ENCODE results near the gene GMPPA.

Gene GMPPA

DNA sequence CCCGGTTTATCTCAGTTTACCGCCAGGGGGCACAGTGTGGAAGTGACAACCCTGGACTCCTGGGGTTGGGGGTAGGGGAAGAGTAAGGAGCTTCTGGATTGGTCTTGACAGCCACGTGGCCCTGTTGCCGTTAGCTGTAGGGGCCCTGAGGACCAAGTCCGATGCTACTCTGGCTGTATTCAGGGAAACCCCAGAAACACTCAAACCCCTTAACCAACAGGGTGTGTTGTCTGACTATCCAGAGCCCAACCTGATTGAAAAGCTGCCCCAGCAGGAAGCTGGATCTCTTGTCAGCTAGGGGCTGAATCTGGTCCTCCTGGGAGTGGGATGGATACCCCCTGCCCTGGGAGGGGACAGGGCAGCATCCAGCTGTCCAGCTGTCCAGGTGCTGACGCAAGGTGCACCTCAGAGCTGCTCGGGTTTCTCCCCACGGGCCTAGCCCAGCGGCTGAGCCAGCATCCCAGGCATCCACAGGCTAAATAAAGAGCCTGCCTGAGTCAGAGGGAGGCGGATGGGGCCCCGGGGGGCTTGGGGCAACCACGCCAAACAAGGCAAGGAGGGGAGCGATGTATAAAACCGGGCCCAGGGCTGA, 3.1 kb upstream of the GMPPA start:
- H3K9me3 ChIP-seq (ENCODE audit: control insufficient read depth in 1 of 2, low read length in 2 of 2): no peaks in the 10 kb centered on the region
- H3K4me1 ChIP-seq (ENCODE audit: control insufficient read depth in 1 of 2, insufficient read depth in 2 of 2, low read length in 2 of 2): peaks cover 24 to 36% of the 10 kb centered on the region in 2 donors
- H3K4me3 ChIP-seq (ENCODE audit: low read depth in 1 of 2, low read length in 2 of 2): no peak overlapping the region
- no peak overlapping the region for H3K9ac ChIP-seq (ENCODE audit: low read depth in 1 of 2, low read length in 2 of 2)
- peaks cover 42 to 45% of the 10 kb centered on the region in 2 donors for H3K27me3 ChIP-seq (ENCODE audit: control insufficient read depth in 1 of 2, insufficient read depth in 2 of 2, low read length in 2 of 2)
- no peaks in the 10 kb centered on the region for H3K36me3 ChIP-seq (ENCODE audit: control insufficient read depth in 1 of 2, insufficient read depth in 2 of 2, low read length in 2 of 2)
- H3K27ac ChIP-seq (ENCODE audit: low read depth, low read length): no peak overlapping the region

DNA sequence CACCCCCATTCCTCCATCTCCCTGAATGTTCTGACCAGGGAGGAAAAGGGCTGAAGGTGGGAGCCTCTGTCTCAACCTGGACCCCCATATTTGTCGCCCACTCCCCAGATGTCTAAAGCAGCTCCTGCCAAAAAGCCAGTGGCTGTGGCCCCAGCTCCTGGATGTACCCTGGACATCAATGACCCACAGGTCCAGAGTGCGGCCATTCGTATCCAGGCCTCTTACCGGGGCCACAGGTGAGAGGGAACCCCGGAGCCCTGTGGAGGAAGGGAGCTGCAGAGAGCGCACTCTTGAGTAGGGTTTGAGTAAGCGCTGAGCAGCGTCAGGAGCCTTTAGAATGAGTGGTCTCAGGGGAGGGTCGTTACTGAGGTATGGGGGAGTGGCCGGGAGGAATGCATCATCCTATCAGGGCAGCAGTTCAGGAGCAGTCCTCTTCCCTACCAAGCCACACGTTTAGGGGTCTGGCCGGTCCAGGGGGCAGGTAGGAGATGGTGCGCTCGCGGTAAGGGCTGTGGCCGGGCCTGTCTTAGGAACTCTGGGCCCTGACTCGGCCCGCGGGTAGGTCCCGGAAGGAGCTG, 2.4 kb upstream of the GMPPA start:
- no peak overlapping the region for H3K4me3 ChIP-seq (ENCODE audit: low read depth in 1 of 2, low read length in 2 of 2)
- H3K27ac ChIP-seq (ENCODE audit: low read depth, low read length): no peak overlapping the region
- H3K4me1 ChIP-seq (ENCODE audit: control insufficient read depth in 1 of 2, insufficient read depth in 2 of 2, low read length in 2 of 2): peaks cover 24 to 36% of the 10 kb centered on the region in 2 donors
- no peak overlapping the region for H3K9ac ChIP-seq (ENCODE audit: low read depth in 1 of 2, low read length in 2 of 2)
- no peaks in the 10 kb centered on the region for H3K9me3 ChIP-seq (ENCODE audit: control insufficient read depth in 1 of 2, low read length in 2 of 2)
- H3K36me3 ChIP-seq (ENCODE audit: control insufficient read depth in 1 of 2, insufficient read depth in 2 of 2, low read length in 2 of 2): no peaks in the 10 kb centered on the region
- peaks cover 42 to 45% of the 10 kb centered on the region in 2 donors for H3K27me3 ChIP-seq (ENCODE audit: control insufficient read depth in 1 of 2, insufficient read depth in 2 of 2, low read length in 2 of 2)

DNA sequence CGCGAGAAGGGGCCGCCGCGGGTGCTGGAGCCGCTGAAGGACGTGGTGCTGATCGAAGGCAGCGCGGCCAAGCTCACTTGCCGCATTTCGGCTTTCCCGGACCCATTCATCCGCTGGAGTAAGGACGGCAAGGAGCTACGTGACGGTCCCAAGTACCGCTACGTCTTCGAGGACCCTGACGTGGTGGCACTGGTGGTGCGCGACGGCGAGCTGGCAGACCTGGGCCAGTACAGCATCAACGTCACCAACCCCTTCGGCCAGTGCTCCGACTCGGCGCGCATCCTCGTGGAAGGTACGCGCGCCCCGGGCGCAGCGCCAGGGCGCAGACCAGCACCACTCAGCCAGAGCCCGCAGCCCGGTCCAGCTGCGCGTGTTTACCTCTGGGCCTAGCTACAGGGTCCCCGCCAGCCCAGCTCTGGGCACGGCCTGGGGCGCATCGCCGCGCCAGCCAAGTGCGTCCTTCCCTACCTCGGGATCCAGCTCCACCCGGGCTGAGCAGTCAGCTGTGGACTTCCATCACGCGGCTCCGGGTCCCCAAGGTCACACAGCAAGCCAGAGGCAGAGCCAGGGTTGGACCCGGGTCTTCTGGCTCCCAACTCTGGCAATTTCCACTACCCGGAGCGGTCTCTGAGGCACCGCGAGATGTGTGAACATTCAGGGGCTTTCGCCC, 1.7 kb upstream of the GMPPA start:
- no peak overlapping the region for H3K9ac ChIP-seq (ENCODE audit: low read depth in 1 of 2, low read length in 2 of 2)
- no peaks in the 10 kb centered on the region for H3K9me3 ChIP-seq (ENCODE audit: control insufficient read depth in 1 of 2, low read length in 2 of 2)
- peaks cover 0 to 2% of the 10 kb centered on the region in 2 donors for H3K36me3 ChIP-seq (ENCODE audit: control insufficient read depth in 1 of 2, insufficient read depth in 2 of 2, low read length in 2 of 2)
- H3K27me3 ChIP-seq (ENCODE audit: control insufficient read depth in 1 of 2, insufficient read depth in 2 of 2, low read length in 2 of 2): peaks cover 42 to 45% of the 10 kb centered on the region in 2 donors
- no peak overlapping the region for H3K27ac ChIP-seq (ENCODE audit: low read depth, low read length)
- H3K4me3 ChIP-seq (ENCODE audit: low read depth in 1 of 2, low read length in 2 of 2): peak overlapping the region; percentile 84 to 95
- H3K4me1 ChIP-seq (ENCODE audit: control insufficient read depth in 1 of 2, insufficient read depth in 2 of 2, low read length in 2 of 2): peaks cover 24 to 36% of the 10 kb centered on the region in 2 donors

DNA sequence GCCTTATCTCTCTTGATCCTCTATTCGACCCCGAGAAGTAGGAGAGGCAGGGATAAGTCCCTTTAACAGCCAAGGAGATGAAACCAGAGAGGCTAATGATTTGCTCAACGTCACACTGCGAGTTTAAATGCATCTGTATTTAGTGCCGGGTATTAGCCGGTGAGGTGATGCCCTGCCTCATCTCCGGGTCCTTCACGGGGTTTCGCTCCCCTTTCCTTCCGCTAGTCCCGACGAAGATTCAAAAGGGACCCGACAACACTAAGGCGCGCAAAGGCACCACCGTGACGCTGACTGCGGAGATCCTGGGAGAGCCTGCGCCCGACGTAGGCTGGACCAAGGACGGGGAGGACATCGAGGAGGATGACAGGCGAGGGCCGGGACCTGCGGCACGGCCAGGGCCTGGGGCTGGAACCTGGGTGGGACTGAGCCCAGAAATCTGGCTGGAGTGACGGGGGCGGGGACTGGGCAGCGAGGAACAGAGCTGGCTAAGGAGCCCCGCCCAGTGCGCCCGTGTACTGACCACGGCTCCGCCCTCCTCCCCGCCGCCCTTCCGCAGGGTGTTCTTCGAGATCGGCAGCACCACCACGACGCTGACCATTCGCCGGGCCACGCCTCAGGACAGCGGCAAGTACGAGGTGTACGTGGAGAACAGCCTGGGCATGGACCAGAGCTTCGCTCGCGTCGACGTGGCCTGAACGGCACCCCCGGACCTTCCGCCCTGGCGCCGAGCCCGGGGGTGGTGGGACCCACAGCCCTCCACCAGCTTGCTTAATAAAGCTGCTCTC, 1.0 kb upstream of the GMPPA start:
- Histone ChIP-seq H3K36me3 (ENCODE audit: control insufficient read depth in 1 of 2, insufficient read depth in 2 of 2, low read length in 2 of 2) (peaks cover 2 to 4% of the 10 kb centered on the region in 2 donors), H3K9ac (ENCODE audit: low read depth in 1 of 2, low read length in 2 of 2) (peak overlapping the region; percentile 86 to 99), H3K4me3 (ENCODE audit: low read depth in 1 of 2, low read length in 2 of 2) (peak overlapping the region; percentile 84 to 95), H3K27ac (ENCODE audit: low read depth, low read length) (peak overlapping the region; percentile 88), H3K4me1 (ENCODE audit: control insufficient read depth in 1 of 2, insufficient read depth in 2 of 2, low read length in 2 of 2) (peaks cover 24 to 36% of the 10 kb centered on the region in 2 donors), H3K9me3 (ENCODE audit: control insufficient read depth in 1 of 2, low read length in 2 of 2) (no peaks in the 10 kb centered on the region), H3K27me3 (ENCODE audit: control insufficient read depth in 1 of 2, insufficient read depth in 2 of 2, low read length in 2 of 2) (peaks cover 42 to 45% of the 10 kb centered on the region in 2 donors)

DNA sequence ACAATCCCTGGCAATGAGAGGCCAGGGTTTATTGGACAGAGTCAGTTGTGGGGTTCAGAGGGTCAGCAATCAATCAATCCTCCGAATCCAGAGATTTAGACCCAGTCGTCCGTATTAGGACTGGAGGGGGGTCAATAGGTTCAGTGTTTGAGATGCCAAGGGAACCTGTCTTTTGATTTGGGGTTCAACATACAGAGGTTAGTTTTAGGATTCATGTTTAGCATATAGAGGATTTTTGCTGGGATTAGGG, 292 bp downstream of the GMPPA start:
- Histone ChIP-seq H3K27me3 (ENCODE audit: control insufficient read depth in 1 of 2, insufficient read depth in 2 of 2, low read length in 2 of 2) (peaks cover 32 to 38% of the 10 kb centered on the region in 2 donors), H3K9ac (ENCODE audit: low read depth in 1 of 2, low read length in 2 of 2) (peak overlapping the region; percentile 81 to 99), H3K27ac (ENCODE audit: low read depth, low read length) (peak overlapping the region; percentile 60), H3K4me1 (ENCODE audit: control insufficient read depth in 1 of 2, insufficient read depth in 2 of 2, low read length in 2 of 2) (peaks cover 24 to 36% of the 10 kb centered on the region in 2 donors), H3K36me3 (ENCODE audit: control insufficient read depth in 1 of 2, insufficient read depth in 2 of 2, low read length in 2 of 2) (peaks cover 5 to 14% of the 10 kb centered on the region in 2 donors), H3K4me3 (ENCODE audit: low read depth in 1 of 2, low read length in 2 of 2) (peak overlapping the region; percentile 84 to 95), H3K9me3 (ENCODE audit: control insufficient read depth in 1 of 2, low read length in 2 of 2) (no peaks in the 10 kb centered on the region)

DNA sequence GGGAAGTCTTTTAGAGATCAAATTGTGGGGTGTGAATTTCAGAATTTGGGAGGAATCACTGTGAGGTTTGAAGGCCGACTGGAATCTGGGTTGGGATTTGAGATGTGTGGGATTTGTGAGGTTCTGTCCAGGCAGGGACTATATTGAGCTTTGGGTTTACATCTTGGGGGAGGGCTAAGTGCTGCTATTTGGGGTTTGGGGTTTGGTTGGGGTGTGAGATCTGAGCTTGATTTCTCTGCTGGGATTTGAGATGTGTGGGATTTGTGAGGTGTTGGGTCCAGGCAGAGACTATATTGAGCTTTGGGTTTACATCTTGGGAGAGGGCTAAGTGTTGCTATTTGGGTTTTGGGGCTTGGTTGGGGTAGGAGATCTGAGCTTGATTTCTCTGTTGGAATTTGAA, 864 bp downstream of the GMPPA start:
- peaks cover 9 to 20% of the 10 kb centered on the region in 2 donors for H3K36me3 ChIP-seq (ENCODE audit: control insufficient read depth in 1 of 2, insufficient read depth in 2 of 2, low read length in 2 of 2)
- no peaks in the 10 kb centered on the region for H3K9me3 ChIP-seq (ENCODE audit: control insufficient read depth in 1 of 2, low read length in 2 of 2)
- H3K4me1 ChIP-seq (ENCODE audit: control insufficient read depth in 1 of 2, insufficient read depth in 2 of 2, low read length in 2 of 2): peaks cover 24 to 36% of the 10 kb centered on the region in 2 donors
- peaks cover 27 to 33% of the 10 kb centered on the region in 2 donors for H3K27me3 ChIP-seq (ENCODE audit: control insufficient read depth in 1 of 2, insufficient read depth in 2 of 2, low read length in 2 of 2)
- no peak overlapping the region for H3K27ac ChIP-seq (ENCODE audit: low read depth, low read length)
- peak overlapping the region; percentile 81 to 99 for H3K9ac ChIP-seq (ENCODE audit: low read depth in 1 of 2, low read length in 2 of 2)
- peak overlapping the region; percentile 84 to 95 for H3K4me3 ChIP-seq (ENCODE audit: low read depth in 1 of 2, low read length in 2 of 2)

DNA sequence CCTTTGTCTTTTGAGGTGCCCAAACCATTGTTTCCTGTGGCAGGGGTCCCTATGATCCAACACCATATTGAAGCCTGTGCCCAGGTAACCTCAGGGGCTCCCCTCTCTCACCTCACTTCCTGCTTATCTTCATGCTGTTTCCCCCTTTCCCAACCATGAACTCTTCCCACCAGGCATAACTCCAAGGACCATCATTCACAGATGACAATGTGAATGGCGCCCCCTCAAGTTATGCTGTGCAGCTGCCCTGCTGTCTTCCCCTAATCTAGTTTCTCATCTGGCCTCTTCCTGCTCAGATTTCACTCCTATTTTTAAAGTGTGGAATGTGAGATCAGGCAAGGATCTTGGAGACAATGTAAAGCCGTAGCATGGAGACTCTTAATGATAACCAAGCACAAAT, 1.4 kb downstream of the GMPPA start:
- H3K27ac ChIP-seq (ENCODE audit: low read depth, low read length): no peak overlapping the region
- H3K27me3 ChIP-seq (ENCODE audit: control insufficient read depth in 1 of 2, insufficient read depth in 2 of 2, low read length in 2 of 2): peaks cover 23 to 27% of the 10 kb centered on the region in 2 donors
- no peaks in the 10 kb centered on the region for H3K9me3 ChIP-seq (ENCODE audit: control insufficient read depth in 1 of 2, low read length in 2 of 2)
- peaks cover 12 to 26% of the 10 kb centered on the region in 2 donors for H3K36me3 ChIP-seq (ENCODE audit: control insufficient read depth in 1 of 2, insufficient read depth in 2 of 2, low read length in 2 of 2)
- H3K9ac ChIP-seq (ENCODE audit: low read depth in 1 of 2, low read length in 2 of 2): peak overlapping the region in 1 of 2 donors; percentile 18
- H3K4me1 ChIP-seq (ENCODE audit: control insufficient read depth in 1 of 2, insufficient read depth in 2 of 2, low read length in 2 of 2): peaks cover 24 to 36% of the 10 kb centered on the region in 2 donors
- peak overlapping the region in 1 of 2 donors; percentile 95 for H3K4me3 ChIP-seq (ENCODE audit: low read depth in 1 of 2, low read length in 2 of 2)

DNA sequence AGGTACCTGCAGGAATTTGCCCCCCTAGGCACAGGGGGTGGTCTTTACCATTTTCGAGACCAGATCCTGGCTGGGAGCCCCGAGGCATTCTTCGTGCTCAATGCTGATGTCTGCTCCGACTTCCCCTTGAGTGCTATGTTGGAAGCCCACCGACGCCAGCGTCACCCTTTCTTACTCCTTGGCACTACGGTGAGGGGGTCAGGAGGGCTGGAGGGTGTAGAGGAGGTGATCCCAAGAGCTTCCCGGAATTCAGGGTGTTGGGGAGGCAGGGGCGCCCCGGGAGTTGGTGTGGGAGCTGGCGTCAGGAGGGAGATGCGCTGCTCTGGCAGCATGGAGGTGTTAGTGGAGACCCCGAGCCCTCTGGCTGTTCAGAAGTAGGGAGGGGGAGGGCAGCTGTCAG, 3.2 kb downstream of the GMPPA start:
- peaks cover 23 to 25% of the 10 kb centered on the region in 2 donors for H3K4me1 ChIP-seq (ENCODE audit: control insufficient read depth in 1 of 2, insufficient read depth in 2 of 2, low read length in 2 of 2)
- no peak overlapping the region for H3K4me3 ChIP-seq (ENCODE audit: low read depth in 1 of 2, low read length in 2 of 2)
- no peak overlapping the region for H3K27ac ChIP-seq (ENCODE audit: low read depth, low read length)
- no peaks in the 10 kb centered on the region for H3K9me3 ChIP-seq (ENCODE audit: control insufficient read depth in 1 of 2, low read length in 2 of 2)
- no peak overlapping the region for H3K9ac ChIP-seq (ENCODE audit: low read depth in 1 of 2, low read length in 2 of 2)
- peaks cover 6 to 10% of the 10 kb centered on the region in 2 donors for H3K27me3 ChIP-seq (ENCODE audit: control insufficient read depth in 1 of 2, insufficient read depth in 2 of 2, low read length in 2 of 2)
- peaks cover 12 to 43% of the 10 kb centered on the region in 2 donors for H3K36me3 ChIP-seq (ENCODE audit: control insufficient read depth in 1 of 2, insufficient read depth in 2 of 2, low read length in 2 of 2)

DNA sequence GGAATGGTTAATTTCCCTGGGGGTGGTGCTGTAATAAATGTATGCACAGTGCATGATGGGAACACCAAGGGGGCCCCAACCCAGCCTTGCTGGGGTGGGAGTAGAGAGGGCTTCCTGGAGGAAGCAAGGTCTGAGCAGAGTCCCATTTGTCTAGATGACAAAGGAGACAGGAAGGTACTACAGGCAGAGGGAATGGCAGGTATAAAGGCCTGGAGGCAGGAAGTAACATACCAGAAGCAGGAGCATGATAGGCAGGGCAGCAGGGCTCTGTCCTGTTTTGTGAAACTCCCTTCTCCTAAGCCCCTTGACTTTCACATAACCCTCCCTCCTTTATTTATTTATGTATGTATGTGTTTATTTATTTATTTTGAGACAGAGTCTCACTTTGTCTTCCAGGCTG, 3.9 kb downstream of the GMPPA start:
- Histone ChIP-seq H3K27me3 (ENCODE audit: control insufficient read depth in 1 of 2, insufficient read depth in 2 of 2, low read length in 2 of 2) (peaks cover 0 to 2% of the 10 kb centered on the region in 2 donors), H3K9me3 (ENCODE audit: control insufficient read depth in 1 of 2, low read length in 2 of 2) (no peaks in the 10 kb centered on the region), H3K27ac (ENCODE audit: low read depth, low read length) (no peak overlapping the region), H3K4me1 (ENCODE audit: control insufficient read depth in 1 of 2, insufficient read depth in 2 of 2, low read length in 2 of 2) (peaks cover 15 to 17% of the 10 kb centered on the region in 2 donors), H3K4me3 (ENCODE audit: low read depth in 1 of 2, low read length in 2 of 2) (no peak overlapping the region), H3K9ac (ENCODE audit: low read depth in 1 of 2, low read length in 2 of 2) (no peak overlapping the region), H3K36me3 (ENCODE audit: control insufficient read depth in 1 of 2, insufficient read depth in 2 of 2, low read length in 2 of 2) (peaks cover 12 to 46% of the 10 kb centered on the region in 2 donors)

DNA sequence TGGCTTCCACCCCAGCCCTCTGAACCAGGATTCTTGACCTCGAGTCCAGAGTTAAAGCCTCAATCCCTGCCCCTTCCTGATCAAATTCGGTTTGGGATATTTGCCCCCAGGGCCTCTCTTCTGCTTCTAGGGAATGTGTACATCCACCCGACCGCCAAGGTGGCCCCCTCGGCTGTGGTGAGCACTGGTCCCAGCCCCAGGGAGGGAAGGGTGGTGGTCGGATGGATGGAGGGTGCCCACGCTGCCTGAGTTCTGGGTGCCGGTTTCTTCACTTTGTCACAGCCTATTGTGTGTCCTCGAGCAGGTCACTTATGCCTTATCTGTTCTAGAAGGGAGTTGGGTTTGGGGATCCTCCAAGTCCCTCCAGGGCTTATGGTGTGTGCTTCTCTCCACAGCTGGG, 6.9 kb downstream of the GMPPA start:
- no peaks in the 10 kb centered on the region for H3K9me3 ChIP-seq (ENCODE audit: control insufficient read depth in 1 of 2, low read length in 2 of 2)
- peaks cover 12 to 46% of the 10 kb centered on the region in 2 donors for H3K36me3 ChIP-seq (ENCODE audit: control insufficient read depth in 1 of 2, insufficient read depth in 2 of 2, low read length in 2 of 2)
- H3K27me3 ChIP-seq (ENCODE audit: control insufficient read depth in 1 of 2, insufficient read depth in 2 of 2, low read length in 2 of 2): peaks cover 4 to 6% of the 10 kb centered on the region in 2 donors
- H3K27ac ChIP-seq (ENCODE audit: low read depth, low read length): no peak overlapping the region
- H3K9ac ChIP-seq (ENCODE audit: low read depth in 1 of 2, low read length in 2 of 2): no peak overlapping the region
- peaks cover 5 to 10% of the 10 kb centered on the region in 2 donors for H3K4me1 ChIP-seq (ENCODE audit: control insufficient read depth in 1 of 2, insufficient read depth in 2 of 2, low read length in 2 of 2)
- H3K4me3 ChIP-seq (ENCODE audit: low read depth in 1 of 2, low read length in 2 of 2): no peak overlapping the region
